ENCODE measurements around the gene PTGS1.

DNA sequence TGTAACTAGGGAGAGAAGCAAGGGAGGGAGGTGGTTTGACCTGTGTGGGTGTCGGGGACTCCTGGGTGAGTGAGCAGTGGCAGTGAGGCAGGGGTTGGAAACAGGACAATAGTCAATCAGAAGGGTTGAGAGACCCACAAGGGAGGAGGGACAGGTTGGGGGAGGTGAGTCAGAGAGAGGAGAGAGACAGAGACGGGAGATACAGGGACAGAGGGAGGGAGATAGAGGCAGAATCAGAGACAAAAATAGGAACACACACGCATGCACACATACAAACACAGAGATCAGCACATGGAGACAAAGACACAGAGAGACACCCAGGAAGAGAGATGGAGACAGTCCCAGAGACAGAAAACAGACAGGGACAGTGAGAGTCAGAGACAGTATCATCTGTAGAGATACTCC, 39.3 kb upstream of the PTGS1 start:
- TF ChIP-seq ZNF274 (IDR thresholded peaks at IDR 0.05; ENCODE audit: low read depth, low read length) (no peak), YY1 (IDR thresholded peaks at IDR 0.05; ENCODE audit: insufficient read depth, insufficient read length) (no peak), SUZ12 (IDR thresholded peaks at IDR 0.05; ENCODE audit: extremely low read depth, insufficient read depth, insufficient read length) (no peak)

All from NT2/D1 (cell line).